Upper lobe of right lung (tissue), 1 donor: ENCODE data around the gene CSRNP2. TPM values are rescaled to one million over a fixed set of nuclear protein-coding genes. Genes with fewer than 3 reads are reported as not detected.
"Not testable (repeated sequence)": the region's sequence is repeated elsewhere in the genome, so short reads cannot be mapped to it uniquely, and the experiment has no call there.

Source experiments
- ATAC-seq: fragments of 200-7000 bp; cut with Tn5 transposase; one replicate; pipeline ENCODE4 v1.9.1; 2020; ENCODE audit warnings: mild to moderate bottlenecking, moderate library complexity
- DNase-seq: peaks from one replicate; pipeline ENCODE4 v3.0.0-alpha.2; 2020
- H3K27ac ChIP-seq: fragments of 200-600 bp; one replicate; pipeline ENCODE4 v1.8.0; 2022
- H3K27me3 ChIP-seq: fragments of 200-600 bp; one replicate; pipeline ENCODE4 v1.8.0; 2022; ENCODE audit warnings: mild to moderate bottlenecking
- H3K36me3 ChIP-seq: fragments of 200-600 bp; one replicate; pipeline ENCODE4 v1.8.0; 2022
- H3K4me1 ChIP-seq: fragments of 200-600 bp; one replicate; pipeline ENCODE4 v1.8.0; 2022
- H3K4me3 ChIP-seq: fragments of 200-600 bp; one replicate; pipeline ENCODE4 v1.8.0; 2022; ENCODE audit warnings: mild to moderate bottlenecking
- H3K9me3 ChIP-seq: fragments of 200-600 bp; one replicate; pipeline ENCODE4 v1.8.0; 2022
- CTCF ChIP-seq: fragments of 200-600 bp; IDR thresholded peaks from one replicate; pipeline ENCODE4 v1.8.0; 2022; ENCODE audit warnings: antibody characterized with exemption
- intact Hi-C: fragments of 100-400 bp; cut with DNase I; formaldehyde crosslinking; loops from one replicate; pipeline ENCODE4 v1.11.0; 2022
- total RNA-seq: library from RNA; stranded (reverse); fragmentation: NEBNext Ultra II Directional; extraction: Animal tissue kit (Norgen Biotek cat#: 25700); gene quantifications from one replicate; pipeline ENCODE4 v1.2.1, GENCODE V29; 2021
- donor health status: DM: no; HTN: yes; CAD: no; lungs with severe emphysema.

The CSRNP2 gene
- total RNA-seq, 1 donor from 2014 or later: 34.5 TPM

- Histone ChIP-seq H3K4me1 (peaks cover 42% of the 10 kb centered on the region), H3K36me3 (no peaks in the 10 kb centered on the region), H3K9me3 (no peaks in the 10 kb centered on the region), H3K27ac (no peak overlapping the region), H3K4me3 (no peak overlapping the region), H3K27me3 (no peaks in the 10 kb centered on the region)
- no peak for ATAC-seq
- no peak for DNase-seq
- no peak for TF ChIP-seq CTCF
- intact Hi-C loops: no loop called here
Measured at GRCh38 chr12:51018956-51019355, 64.4 kb downstream of the CSRNP2 start.

- Histone ChIP-seq H3K4me1 (peaks cover 41% of the 10 kb centered on the region), H3K4me3 (no peak overlapping the region), H3K9me3 (no peaks in the 10 kb centered on the region), H3K36me3 (no peaks in the 10 kb centered on the region), H3K27me3 (no peaks in the 10 kb centered on the region), H3K27ac (no peak overlapping the region)
- ATAC-seq: no peak
- no peak for DNase-seq
- intact Hi-C loops: no loop called here
- TF ChIP-seq CTCF: no peak
Measured at GRCh38 chr12:51017452-51017851, 65.9 kb downstream of the CSRNP2 start.

GRCh38 chr12:51014467-51014866, 68.9 kb downstream of the CSRNP2 start:
- H3K27me3 ChIP-seq, H3K36me3 ChIP-seq, H3K9me3 ChIP-seq, DNase-seq, intact Hi-C loops, ATAC-seq, H3K4me3 ChIP-seq, H3K27ac ChIP-seq: not testable (repeated sequence)
- peaks cover 35% of the 10 kb centered on the region for H3K4me1 ChIP-seq

GRCh38 chr12:51013441-51013840, 70.0 kb downstream of the CSRNP2 start:
- Histone ChIP-seq H3K9me3 (no peaks in the 10 kb centered on the region), H3K27me3 (no peaks in the 10 kb centered on the region), H3K4me1 (peaks cover 32% of the 10 kb centered on the region), H3K36me3 (no peaks in the 10 kb centered on the region), H3K4me3 (no peak overlapping the region), H3K27ac (peak overlapping the region; percentile 18)
- intact Hi-C loops: no loop called here
- no peak for DNase-seq
- TF ChIP-seq CTCF: no peak
- ATAC-seq: no peak

GRCh38 chr12:51012570-51013236, 70.7 kb downstream of the CSRNP2 start:
- Histone ChIP-seq H3K27ac (no peak overlapping the region), H3K4me1 (peaks cover 30% of the 10 kb centered on the region), H3K9me3 (no peaks in the 10 kb centered on the region), H3K4me3 (no peak overlapping the region), H3K36me3 (peaks cover 3% of the 10 kb centered on the region), H3K27me3 (no peaks in the 10 kb centered on the region)
- intact Hi-C loops: no loop called here
- no peak for TF ChIP-seq CTCF
- DNase-seq (no peak), ATAC-seq (peak; percentile 48)

GRCh38 chr12:51011955-51012354, 71.4 kb downstream of the CSRNP2 start:
- H3K4me1 ChIP-seq: peaks cover 23% of the 10 kb centered on the region
- no peaks in the 10 kb centered on the region for H3K9me3 ChIP-seq
- H3K27me3 ChIP-seq: no peaks in the 10 kb centered on the region
- ATAC-seq (peak; percentile 73), DNase-seq (peak; percentile 70)
- no peak overlapping the region for H3K4me3 ChIP-seq
- H3K27ac ChIP-seq: no peak overlapping the region
- TF ChIP-seq CTCF: no peak
- H3K36me3 ChIP-seq: peaks cover 10% of the 10 kb centered on the region
- intact Hi-C loops: no loop called here

Other genes starting within 250 kb of the CSRNP2 start
- not detected for gene TMPRSS12, start 240.7 kb downstream of the CSRNP2 start, total RNA-seq
- not detected for gene HIGD1C, start 131.1 kb downstream of the CSRNP2 start, total RNA-seq
- 96.8 TPM for gene SLC11A2, start 57.2 kb downstream of the CSRNP2 start, total RNA-seq
- gene LETMD1, start 35.3 kb downstream of the CSRNP2 start, total RNA-seq: 71.6 TPM
- 25.0 TPM for gene TFCP2, start 89.5 kb upstream of the CSRNP2 start, total RNA-seq
- gene POU6F1, start 134.5 kb upstream of the CSRNP2 start, total RNA-seq: 19.0 TPM
- gene DAZAP2, start 155.2 kb upstream of the CSRNP2 start, total RNA-seq: 244 TPM
- gene SMAGP, start 186.8 kb upstream of the CSRNP2 start, total RNA-seq: 34.2 TPM
- gene BIN2, start 240.6 kb upstream of the CSRNP2 start, total RNA-seq: 26.1 TPM